AG10803 (cell line): Measurements from ENCODE around the gene GALNTL6.

Source experiments
- DNase-seq: peaks from one replicate; pipeline ENCODE4 v3.0.0; 2010; ENCODE audit warnings: low read depth
- H3K4me3 ChIP-seq: 2 replicates; pipeline ENCODE4 v1.5.1; 2011; ENCODE audit warnings: mild to moderate bottlenecking, low read length, control low read depth
- CTCF ChIP-seq: conservative IDR thresholded peaks from 2 replicates; pipeline ENCODE4 v1.5.1; 2011; ENCODE audit warnings: mild to moderate bottlenecking, low read length, control low read depth, inconsistent platforms

Gene GALNTL6

GRCh38 chr4:172485007-172485406, 671.8 kb downstream of the GALNTL6 start:
- no peak overlapping the region for H3K4me3 ChIP-seq
- no peak for TF ChIP-seq CTCF
- DNase-seq = no peak

- no peak for DNase-seq
- H3K4me3 ChIP-seq = no peak overlapping the region
- TF ChIP-seq CTCF = no peak
Observed at GRCh38 chr4:172486531-172486930, 673.3 kb downstream of the GALNTL6 start.

- no peak for DNase-seq
- no peak for TF ChIP-seq CTCF
- H3K4me3 ChIP-seq = no peak overlapping the region
Observed at GRCh38 chr4:172489861-172490260, 676.7 kb downstream of the GALNTL6 start.

- no peak for TF ChIP-seq CTCF
- no peak overlapping the region for H3K4me3 ChIP-seq
- DNase-seq = no peak
Observed at GRCh38 chr4:172495769-172496168, 682.6 kb downstream of the GALNTL6 start.

- TF ChIP-seq CTCF = no peak
- DNase-seq = no peak
- no peak overlapping the region for H3K4me3 ChIP-seq
Observed at GRCh38 chr4:172497321-172497720, 684.1 kb downstream of the GALNTL6 start.

GRCh38 chr4:172514011-172514410, 700.8 kb downstream of the GALNTL6 start:
- no peak for TF ChIP-seq CTCF
- DNase-seq = no peak
- no peak overlapping the region for H3K4me3 ChIP-seq

- no peak overlapping the region for H3K4me3 ChIP-seq
- TF ChIP-seq CTCF = no peak
- DNase-seq = no peak
Observed at GRCh38 chr4:172514801-172515200, 701.6 kb downstream of the GALNTL6 start.
